Skeletal muscle tissue (tissue), 4 donors: ENCODE results near the gene MTUS2. TPM values are rescaled to one million over a fixed set of nuclear protein-coding genes. Genes with fewer than 3 reads are reported as not detected.

Experiments
- H3K27ac ChIP-seq: one replicate; pipeline ENCODE4 v1.7.0; 2013; ENCODE audit warnings: mild to moderate bottlenecking, low read depth, low read length, inconsistent platforms
- H3K27me3 ChIP-seq, 3 donors: one replicate each; pipeline ENCODE4 v1.7.0; 2013; ENCODE audit warnings: low read length in 3 of 3; ENCODE audit not compliant: control insufficient read depth in 3 of 3, insufficient read depth in 3 of 3
- H3K36me3 ChIP-seq, 3 donors: one replicate each; pipeline ENCODE4 v1.7.0; 2013; ENCODE audit warnings: low read length in 3 of 3; ENCODE audit not compliant: control insufficient read depth in 3 of 3, insufficient read depth in 3 of 3
- H3K4me1 ChIP-seq, 3 donors: one replicate each; pipeline ENCODE4 v1.7.0; 2013; ENCODE audit warnings: low read length in 3 of 3, mild to moderate bottlenecking in 3 of 3; ENCODE audit not compliant: control insufficient read depth in 3 of 3, insufficient read depth in 3 of 3
- H3K4me3 ChIP-seq, 3 donors: one replicate each; pipeline ENCODE4 v1.7.0; 2013; ENCODE audit warnings: low read length in 3 of 3
- H3K9ac ChIP-seq, 3 donors: one replicate each; pipeline ENCODE4 v1.7.0; 2013; ENCODE audit warnings: low read length in 3 of 3, mild to moderate bottlenecking in 3 of 3, moderate library complexity in 2 of 3, low read depth in 1 of 3
- H3K9me3 ChIP-seq, 3 donors: one replicate each; pipeline ENCODE4 v1.7.0; 2013; ENCODE audit warnings: low read length in 3 of 3; ENCODE audit not compliant: control insufficient read depth in 3 of 3
- total RNA-seq: library from RNA; depleted of rRNA; stranded (reverse); fragments of >200 nt; gene quantifications from one replicate; pipeline ENCODE4 v1.2.3, GENCODE V29; 2014
- donor health status: Osteomylitis.

MTUS2 gene
- total RNA-seq, 1 donor from 2014 or later, result 4.2 TPM

- no peaks in the 10 kb centered on the region for H3K4me1 ChIP-seq
- H3K9ac ChIP-seq, result no peak overlapping the region
- no peaks in the 10 kb centered on the region for H3K27me3 ChIP-seq
- H3K27ac ChIP-seq, result no peak overlapping the region
- H3K36me3 ChIP-seq, result no peaks in the 10 kb centered on the region
- H3K4me3 ChIP-seq, result no peak overlapping the region
- peaks cover 0 to 3% (median 0%) of the 10 kb centered on the region in 3 donors for H3K9me3 ChIP-seq
These were observed 279.8 kb downstream of the MTUS2 start for GRCh38 chr13:29099781-29100406.

GRCh38 chr13:29100758-29101157 is 280.6 kb downstream of the MTUS2 start:
- H3K4me3 ChIP-seq, result no peak overlapping the region
- no peaks in the 10 kb centered on the region for H3K27me3 ChIP-seq
- no peaks in the 10 kb centered on the region for H3K36me3 ChIP-seq
- H3K9ac ChIP-seq, result no peak overlapping the region
- H3K9me3 ChIP-seq, result peaks cover 0 to 3% (median 0%) of the 10 kb centered on the region in 3 donors
- no peak overlapping the region for H3K27ac ChIP-seq
- no peaks in the 10 kb centered on the region for H3K4me1 ChIP-seq

GRCh38 chr13:29101409-29101808 is 281.3 kb downstream of the MTUS2 start:
- Histone ChIP-seq H3K36me3 (no peaks in the 10 kb centered on the region), H3K27ac (no peak overlapping the region), H3K9ac (no peak overlapping the region), H3K4me3 (no peak overlapping the region), H3K9me3 (no peaks in the 10 kb centered on the region), H3K4me1 (no peaks in the 10 kb centered on the region), H3K27me3 (no peaks in the 10 kb centered on the region)

GRCh38 chr13:29101905-29102304 is 281.8 kb downstream of the MTUS2 start:
- Histone ChIP-seq H3K4me3 (no peak overlapping the region), H3K27ac (no peak overlapping the region), H3K4me1 (no peaks in the 10 kb centered on the region), H3K27me3 (peaks cover 0 to 2% (median 0%) of the 10 kb centered on the region in 3 donors), H3K9me3 (no peaks in the 10 kb centered on the region), H3K36me3 (no peaks in the 10 kb centered on the region), H3K9ac (no peak overlapping the region)

- Histone ChIP-seq H3K9ac (no peak overlapping the region), H3K27ac (no peak overlapping the region), H3K9me3 (no peaks in the 10 kb centered on the region), H3K4me3 (no peak overlapping the region), H3K36me3 (no peaks in the 10 kb centered on the region), H3K4me1 (no peaks in the 10 kb centered on the region), H3K27me3 (peaks cover 0 to 2% (median 0%) of the 10 kb centered on the region in 3 donors)
These were observed 283.1 kb downstream of the MTUS2 start for GRCh38 chr13:29103065-29103800.

- peaks cover 0 to 2% (median 0%) of the 10 kb centered on the region in 3 donors for H3K27me3 ChIP-seq
These were observed 284.3 kb downstream of the MTUS2 start for GRCh38 chr13:29104461-29104860.

GRCh38 chr13:29105779-29106178 is 285.6 kb downstream of the MTUS2 start:
- Histone ChIP-seq H3K4me1 (no peaks in the 10 kb centered on the region), H3K9me3 (no peaks in the 10 kb centered on the region), H3K9ac (no peak overlapping the region), H3K4me3 (no peak overlapping the region), H3K27ac (no peak overlapping the region), H3K36me3 (no peaks in the 10 kb centered on the region), H3K27me3 (peaks cover 0 to 2% (median 0%) of the 10 kb centered on the region in 3 donors)

More at GRCh38 chr13:29104461-29104860, 284.3 kb downstream of the MTUS2 start:
- no peak overlapping the region for H3K9ac ChIP-seq
- no peaks in the 10 kb centered on the region for H3K9me3 ChIP-seq
- H3K4me1 ChIP-seq, result no peaks in the 10 kb centered on the region
- no peak overlapping the region for H3K27ac ChIP-seq
- H3K4me3 ChIP-seq, result no peak overlapping the region
- H3K36me3 ChIP-seq, result no peaks in the 10 kb centered on the region

- peaks cover 0 to 2% (median 0%) of the 10 kb centered on the region in 3 donors for H3K27me3 ChIP-seq
- H3K27ac ChIP-seq, result no peak overlapping the region
- no peaks in the 10 kb centered on the region for H3K36me3 ChIP-seq
- no peak overlapping the region for H3K4me3 ChIP-seq
- no peak overlapping the region for H3K9ac ChIP-seq
- H3K4me1 ChIP-seq, result no peaks in the 10 kb centered on the region
- no peaks in the 10 kb centered on the region for H3K9me3 ChIP-seq
These were observed 286.5 kb downstream of the MTUS2 start for GRCh38 chr13:29106651-29107050.

- Histone ChIP-seq H3K27ac (no peak overlapping the region), H3K9me3 (no peaks in the 10 kb centered on the region), H3K4me3 (no peak overlapping the region), H3K4me1 (no peaks in the 10 kb centered on the region), H3K9ac (no peak overlapping the region), H3K36me3 (no peaks in the 10 kb centered on the region), H3K27me3 (peaks cover 0 to 2% (median 0%) of the 10 kb centered on the region in 3 donors)
These were observed 288.1 kb downstream of the MTUS2 start for GRCh38 chr13:29108068-29108786.

GRCh38 chr13:29109987-29110386 is 289.8 kb downstream of the MTUS2 start:
- Histone ChIP-seq H3K4me1 (no peaks in the 10 kb centered on the region), H3K27ac (no peak overlapping the region), H3K27me3 (peaks cover 0 to 2% (median 0%) of the 10 kb centered on the region in 3 donors), H3K4me3 (no peak overlapping the region), H3K9me3 (no peaks in the 10 kb centered on the region), H3K9ac (no peak overlapping the region), H3K36me3 (no peaks in the 10 kb centered on the region)
